ENCODE results near the gene TMEM198. TPM values are rescaled to one million over a fixed set of nuclear protein-coding genes. Genes with fewer than 3 reads are reported as not detected.

The TMEM198 gene
- total and polyA plus RNA-seq, 2 of the 4 experiments (the other 2 are of a cell fraction), result 0.18 to 2.2 TPM

DNA sequence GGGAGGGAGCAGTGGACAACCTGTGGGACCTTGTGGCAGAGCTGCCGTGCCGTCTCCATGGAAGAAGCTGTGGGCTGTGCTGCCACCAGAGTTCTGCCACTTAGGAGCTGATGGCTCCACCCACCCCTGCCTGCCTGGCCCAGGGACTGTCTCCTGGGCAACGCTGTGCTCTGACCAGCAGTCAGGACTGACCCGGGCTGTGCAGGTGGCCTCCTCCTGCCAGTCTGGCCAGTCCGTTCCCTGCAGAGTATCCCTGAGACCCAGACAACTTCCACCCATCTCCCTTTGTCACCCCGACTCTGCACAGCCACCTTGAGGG is 16.8 kb upstream of the TMEM198 start:
- intact Hi-C loops (cut with micrococcal nuclease), result no loop called here
- in situ Hi-C loops (cut with MboI; ENCODE audit: low sequenced_read_pairs), result no loop called here
- no peak overlapping the region for H3K4ac ChIP-seq (ENCODE audit: low read depth, low read length)

More for the DNA sequence above, 16.8 kb upstream of the TMEM198 start:
- Histone ChIP-seq H2AFZ (replicated peaks; ENCODE audit: low read length, poor library complexity) (no peak overlapping the region), H3K56ac (ENCODE audit: extremely low read depth, insufficient read depth, low read length) (no peak overlapping the region), H3K9ac (ENCODE audit: low read depth, low read length) (no peak overlapping the region), H3K23ac (ENCODE audit: low read depth, low read length) (no peak overlapping the region), H3K14ac (replicated peaks; ENCODE audit: low read depth, low read length) (no peak overlapping the region), H2BK5ac (ENCODE audit: low read depth, low read length, poor library complexity, severe bottlenecking) (no peak overlapping the region), H3K4me3 (ENCODE audit: insufficient read depth, low read depth, low read length) (no peak overlapping the region), H4K91ac (ENCODE audit: insufficient read depth, low read depth, low read length) (no peak overlapping the region), H2AK5ac (ENCODE audit: low read depth, low read length) (no peak overlapping the region), H3K9me3 (ENCODE audit: control insufficient read depth, insufficient read depth, low read length) (no peaks in the 10 kb centered on the region), H2BK120ac (ENCODE audit: low read depth, low read length) (no peak overlapping the region), H3K9me1 (ENCODE audit: insufficient read depth, low read length) (no peaks in the 10 kb centered on the region), H3K79me1 (ENCODE audit: low read depth in 1 of 2, low read length in 2 of 2) (no peaks in the 10 kb centered on the region), H3K18ac (ENCODE audit: low read depth, low read length) (no peak overlapping the region), H3K4me2 (ENCODE audit: low read depth, low read length) (no peak overlapping the region), H4K20me1 (ENCODE audit: insufficient read depth, low read length) (no peaks in the 10 kb centered on the region), H4K5ac (ENCODE audit: low read depth, low read length) (no peak overlapping the region), H2BK20ac (ENCODE audit: low read depth, low read length) (no peak overlapping the region), H2AK9ac (replicated peaks; ENCODE audit: low read depth, low read length, poor library complexity) (no peak overlapping the region), H2BK15ac (ENCODE audit: low read depth, low read length) (no peak overlapping the region), H3K27ac (ENCODE audit: insufficient read depth, low read length) (no peak overlapping the region), H3K4me1 (ENCODE audit: control insufficient read depth, insufficient read depth, low read length) (peaks cover 5% of the 10 kb centered on the region), H3K27me3 (ENCODE audit: control insufficient read depth, insufficient read depth, low read length) (peaks cover 56% of the 10 kb centered on the region), H4K8ac (ENCODE audit: low read depth in 2 of 2, low read length in 2 of 2) (no peak overlapping the region), H3K36me3 (ENCODE audit: control insufficient read depth, insufficient read depth, low read length) (no peaks in the 10 kb centered on the region)
- no peak for TF ChIP-seq MAZ (IDR thresholded peaks at IDR 0.05; ENCODE audit: borderline replicate concordance, low read depth, low read length)
- TF ChIP-seq CEBPB (IDR thresholded peaks at IDR 0.05; ENCODE audit: low read depth, low read length), result no peak
- TF ChIP-seq RFX5 (IDR thresholded peaks at IDR 0.05; ENCODE audit: low read depth, low read length), result no peak
- no peak for TF ChIP-seq BHLHE40 (IDR thresholded peaks at IDR 0.05; ENCODE audit: low read depth, low read length)
- no peak for TF ChIP-seq MAFK (IDR thresholded peaks at IDR 0.05; ENCODE audit: low read depth, low read length)
- TF ChIP-seq MXI1 (IDR thresholded peaks at IDR 0.05; ENCODE audit: borderline replicate concordance, low read depth, low read length), result no peak
- TF ChIP-seq SMC3 (IDR thresholded peaks at IDR 0.05; ENCODE audit: low read depth, low read length), result no peak
- TF ChIP-seq NFE2L2 (IDR thresholded peaks at IDR 0.05; ENCODE audit: low read depth, low read length), result no peak
- TF ChIP-seq, protein P1, sequence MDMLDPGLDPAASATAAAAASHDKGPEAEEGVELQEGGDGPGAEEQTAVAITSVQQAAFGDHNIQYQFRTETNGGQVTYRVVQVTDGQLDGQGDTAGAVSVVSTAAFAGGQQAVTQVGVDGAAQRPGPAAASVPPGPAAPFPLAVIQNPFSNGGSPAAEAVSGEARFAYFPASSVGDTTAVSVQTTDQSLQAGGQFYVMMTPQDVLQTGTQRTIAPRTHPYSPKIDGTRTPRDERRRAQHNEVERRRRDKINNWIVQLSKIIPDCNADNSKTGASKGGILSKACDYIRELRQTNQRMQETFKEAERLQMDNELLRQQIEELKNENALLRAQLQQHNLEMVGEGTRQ (IDR thresholded peaks at IDR 0.05; ENCODE audit: low read depth, low read length), result no peak
- TF ChIP-seq, protein P2, sequence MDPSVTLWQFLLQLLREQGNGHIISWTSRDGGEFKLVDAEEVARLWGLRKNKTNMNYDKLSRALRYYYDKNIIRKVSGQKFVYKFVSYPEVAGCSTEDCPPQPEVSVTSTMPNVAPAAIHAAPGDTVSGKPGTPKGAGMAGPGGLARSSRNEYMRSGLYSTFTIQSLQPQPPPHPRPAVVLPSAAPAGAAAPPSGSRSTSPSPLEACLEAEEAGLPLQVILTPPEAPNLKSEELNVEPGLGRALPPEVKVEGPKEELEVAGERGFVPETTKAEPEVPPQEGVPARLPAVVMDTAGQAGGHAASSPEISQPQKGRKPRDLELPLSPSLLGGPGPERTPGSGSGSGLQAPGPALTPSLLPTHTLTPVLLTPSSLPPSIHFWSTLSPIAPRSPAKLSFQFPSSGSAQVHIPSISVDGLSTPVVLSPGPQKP (IDR thresholded peaks at IDR 0.05; ENCODE audit: borderline replicate concordance, low read depth, low read length), result no peak
- no peak for TF ChIP-seq FOS (IDR thresholded peaks at IDR 0.05; ENCODE audit: low read depth, low read length)
- no peak for TF ChIP-seq RCOR1 (IDR thresholded peaks at IDR 0.05; ENCODE audit: insufficient replicate concordance, low read length)
- no peak for TF ChIP-seq RAD21 (IDR thresholded peaks at IDR 0.05; ENCODE audit: low read length)
- TF ChIP-seq, protein P3, sequence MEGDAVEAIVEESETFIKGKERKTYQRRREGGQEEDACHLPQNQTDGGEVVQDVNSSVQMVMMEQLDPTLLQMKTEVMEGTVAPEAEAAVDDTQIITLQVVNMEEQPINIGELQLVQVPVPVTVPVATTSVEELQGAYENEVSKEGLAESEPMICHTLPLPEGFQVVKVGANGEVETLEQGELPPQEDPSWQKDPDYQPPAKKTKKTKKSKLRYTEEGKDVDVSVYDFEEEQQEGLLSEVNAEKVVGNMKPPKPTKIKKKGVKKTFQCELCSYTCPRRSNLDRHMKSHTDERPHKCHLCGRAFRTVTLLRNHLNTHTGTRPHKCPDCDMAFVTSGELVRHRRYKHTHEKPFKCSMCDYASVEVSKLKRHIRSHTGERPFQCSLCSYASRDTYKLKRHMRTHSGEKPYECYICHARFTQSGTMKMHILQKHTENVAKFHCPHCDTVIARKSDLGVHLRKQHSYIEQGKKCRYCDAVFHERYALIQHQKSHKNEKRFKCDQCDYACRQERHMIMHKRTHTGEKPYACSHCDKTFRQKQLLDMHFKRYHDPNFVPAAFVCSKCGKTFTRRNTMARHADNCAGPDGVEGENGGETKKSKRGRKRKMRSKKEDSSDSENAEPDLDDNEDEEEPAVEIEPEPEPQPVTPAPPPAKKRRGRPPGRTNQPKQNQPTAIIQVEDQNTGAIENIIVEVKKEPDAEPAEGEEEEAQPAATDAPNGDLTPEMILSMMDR (conservative IDR thresholded peaks at IDR 0.05; ENCODE audit: low read depth, low read length), result no peak
- TF ChIP-seq CHD1 (IDR thresholded peaks at IDR 0.05; ENCODE audit: low read depth, low read length), result no peak
- TF ChIP-seq POLR2A (IDR thresholded peaks at IDR 0.05; ENCODE audit: low read depth, low read length), result no peak
- dilution Hi-C loops (cut with HindIII; ENCODE audit: low sequenced_read_pairs, unreplicated experiment), result no loop called here
- ChIA-PET POLR2A (ENCODE audit: unreplicated experiment) (no interaction called here), CTCF (interaction anchor here (0.6 to 1.9 kb wide), 2 partner anchors 32 to 182 kb away, joined by 3 to 6 read pairs; a partner anchor contains a TSS)
- no TSS peak for BruUV-seq (replicated peaks)
- DNase-seq (no peak), ATAC-seq (ENCODE audit: low read depth) (no peak)
- 20% methylated on average over 1 of the region's 6 CpGs; no CpG with 5 or more reads in 1 of the 2 experiments for WGBS, 2 experiments (ENCODE audit: extremely low coverage in 2 of 2, insufficient read length in 1 of 2)

All from IMR-90 (cell line).